Suppressor macrophage (primary cell): Measurements from ENCODE around the gene TRIM17.

Experiments used
- DNase-seq, 4 experiments: peaks; one replicate each; pipeline ENCODE4 v3.0.0-alpha.2; 2020 to 2022

TRIM17 gene

GRCh38 chr1:228415221-228415620, 1.4 kb downstream of the TRIM17 start:
- no peak for DNase-seq

- DNase-seq = no peak
These were observed 2.0 kb downstream of the TRIM17 start for GRCh38 chr1:228414511-228415211.

GRCh38 chr1:228413241-228414010, 3.2 kb downstream of the TRIM17 start:
- no peak for DNase-seq

GRCh38 chr1:228411548-228412430, 4.9 kb downstream of the TRIM17 start:
- DNase-seq = no peak

GRCh38 chr1:228411121-228411520, 5.5 kb downstream of the TRIM17 start:
- no peak for DNase-seq

GRCh38 chr1:228410671-228411070, 6.0 kb downstream of the TRIM17 start:
- no peak for DNase-seq

GRCh38 chr1:228410015-228410414, 6.6 kb downstream of the TRIM17 start:
- DNase-seq = peak in 3 of 4 experiments; percentile 22 to 56 (median 38)

- no peak for DNase-seq
These were observed 7.5 kb downstream of the TRIM17 start for GRCh38 chr1:228408869-228409805.

GRCh38 chr1:228408041-228408868, 8.4 kb downstream of the TRIM17 start:
- no peak for DNase-seq

GRCh38 chr1:228407106-228408040, 9.3 kb downstream of the TRIM17 start:
- no peak for DNase-seq

- DNase-seq = no peak
These were observed 10.8 kb downstream of the TRIM17 start for GRCh38 chr1:228405979-228406228.

GRCh38 chr1:228405200-228405978, 11.3 kb downstream of the TRIM17 start:
- DNase-seq = no peak

- DNase-seq = peak in 3 of 4 experiments; percentile 14 to 29 (median 14)
These were observed 12.4 kb downstream of the TRIM17 start for GRCh38 chr1:228404107-228404720.

- DNase-seq = no peak
These were observed 13.4 kb downstream of the TRIM17 start for GRCh38 chr1:228403231-228403631.

- DNase-seq = no peak
These were observed 14.0 kb downstream of the TRIM17 start for GRCh38 chr1:228402641-228403025.

- DNase-seq = no peak
These were observed 14.7 kb downstream of the TRIM17 start for GRCh38 chr1:228401782-228402640.

- DNase-seq = no peak
These were observed 15.8 kb downstream of the TRIM17 start for GRCh38 chr1:228400692-228401454.
